ENCODE measurements around the gene SCT.

SCT gene

GRCh38 chr11:643849-644738, 17.1 kb upstream of the SCT start:
- DNase-seq (ENCODE audit: low spot score), result no peak

GRCh38 chr11:643366-643765, 16.4 kb upstream of the SCT start:
- DNase-seq (ENCODE audit: low spot score), result no peak

GRCh38 chr11:641806-642370, 14.9 kb upstream of the SCT start:
- DNase-seq (ENCODE audit: low spot score), result no peak

- no peak for DNase-seq (ENCODE audit: low spot score)
Observed at GRCh38 chr11:640021-640706, 13.2 kb upstream of the SCT start.

GRCh38 chr11:639332-639955, 12.5 kb upstream of the SCT start:
- DNase-seq (ENCODE audit: low spot score), result no peak

GRCh38 chr11:638631-639331, 11.8 kb upstream of the SCT start:
- DNase-seq (ENCODE audit: low spot score), result no peak

- no peak for DNase-seq (ENCODE audit: low spot score)
Observed at GRCh38 chr11:637593-638521, 10.9 kb upstream of the SCT start.

- DNase-seq (ENCODE audit: low spot score), result no peak
Observed at GRCh38 chr11:637333-637592, 10.3 kb upstream of the SCT start.

GRCh38 chr11:636511-637332, 9.7 kb upstream of the SCT start, which contains the start of gene DRD4:
DRD4 (plus strand) TSS chr11:637269; CDS start chr11:637305, 36 bp downstream.
- DNase-seq (ENCODE audit: low spot score), result no peak

- no peak for DNase-seq (ENCODE audit: low spot score)
Observed at GRCh38 chr11:635945-636510, 9.0 kb upstream of the SCT start.

GRCh38 chr11:630871-631270, 3.9 kb upstream of the SCT start:
- no peak for DNase-seq (ENCODE audit: low spot score)

GRCh38 chr11:629237-629583, 2.2 kb upstream of the SCT start:
- no peak for DNase-seq (ENCODE audit: low spot score)

- DNase-seq (ENCODE audit: low spot score), result no peak
Observed at GRCh38 chr11:628056-628455, 1.1 kb upstream of the SCT start.

- no peak for DNase-seq (ENCODE audit: low spot score)
Observed at GRCh38 chr11:627308-627576, 261 bp upstream of the SCT start.

GRCh38 chr11:625636-626268, 1.2 kb downstream of the SCT start:
- DNase-seq (ENCODE audit: low spot score), result no peak

GRCh38 chr11:624705-625635, 2.0 kb downstream of the SCT start, which contains the start of gene CDHR5:
CDHR5 (minus strand) TSS chr11:624955; CDS start chr11:624902, 53 bp downstream.
- no peak for DNase-seq (ENCODE audit: low spot score)

- no peak for DNase-seq (ENCODE audit: low spot score)
Observed at GRCh38 chr11:623999-624704, 2.8 kb downstream of the SCT start.

- no peak for DNase-seq (ENCODE audit: low spot score)
Observed at GRCh38 chr11:623349-623869, 3.6 kb downstream of the SCT start.

Data from activated CD4-positive, alpha-beta T cell treated with anti-CD3 and anti-CD28 coated beads, Interleukin-2, Interleukin-4, amounts not matched to agents 100 ng/mL and 50 ng/mL, durations not matched to agents 16 hours and 8 hours (primary cell).